CD4-positive, alpha-beta T cell (primary cell): ENCODE results near the gene ABCA5. TPM values are rescaled to one million over a fixed set of nuclear protein-coding genes. Genes with fewer than 3 reads are reported as not detected.

Experiments
- ATAC-seq: fragments of 200-7000 bp; cut with Tn5 transposase; one replicate; pipeline ENCODE4 v1.10.0; 2022; ENCODE audit warnings: mild to moderate bottlenecking; ENCODE audit not compliant: poor library complexity
- CTCF ChIA-PET: fragments of 350-600 bp; sonication (Branson Sonifier 250); formaldehyde crosslinking; loops from one replicate; lab custom pipeline; 2021; ENCODE audit warnings: antibody characterized with exemption, inconsistent platforms; lab: Charles Lee
- POLR2A ChIA-PET: fragments of 350-600 bp; sonication (Branson Sonifier 250); formaldehyde crosslinking; loops from one replicate; lab custom pipeline; 2021; ENCODE audit warnings: antibody characterized with exemption, inconsistent platforms; lab: Charles Lee
- DNase-seq, 14 experiments: peaks; one replicate each; pipeline ENCODE4 v3.0.0-alpha.2; 2013 to 2020; ENCODE audit warnings: mixed read lengths in 2 of 14
- H3K27ac ChIP-seq, 2 donors: one replicate each; pipeline versions ENCODE4 v1.5.1 to v1.7.0; 2013; ENCODE audit warnings: low read length in 2 of 2, low read depth in 1 of 2, mild to moderate bottlenecking in 1 of 2
- H3K27me3 ChIP-seq, 2 experiments: 1 replicate in 1 of 2; 2 replicates in 1 of 2; pipeline versions ENCODE4 v1.6.1 to v1.7.0; 2013; ENCODE audit warnings: low read length in 2 of 2, control low read depth in 1 of 2, mild to moderate bottlenecking in 1 of 2, moderate library complexity in 1 of 2; ENCODE audit not compliant: insufficient read depth in 2 of 2, control insufficient read depth in 1 of 2
- H3K36me3 ChIP-seq: one replicate; pipeline ENCODE4 v1.6.1; 2013; ENCODE audit warnings: low read length, control low read depth; ENCODE audit not compliant: insufficient read depth
- H3K4me1 ChIP-seq: one replicate; pipeline ENCODE4 v1.6.1; 2013; ENCODE audit warnings: low read length, control low read depth; ENCODE audit not compliant: insufficient read depth
- H3K4me3 ChIP-seq: one replicate; pipeline ENCODE4 v1.5.1; 2013; ENCODE audit warnings: mild to moderate bottlenecking, low read length, moderate library complexity
- H3K9me3 ChIP-seq, 2 experiments: 1 replicate in 1 of 2; 2 replicates in 1 of 2; pipeline versions ENCODE4 v1.6.1 to v1.7.0; 2013; ENCODE audit warnings: low read length in 2 of 2, mild to moderate bottlenecking in 2 of 2, control low read depth in 1 of 2, moderate library complexity in 1 of 2; ENCODE audit not compliant: control insufficient read depth in 1 of 2, insufficient read depth in 1 of 2
- H3K27ac Mint-ChIP-seq: one replicate; pipeline ENCODE4 v1.8.0; 2020; ENCODE audit warnings: mixed read lengths
- H3K27me3 Mint-ChIP-seq: one replicate; pipeline ENCODE4 v1.8.0; 2021; ENCODE audit warnings: mixed read lengths
- H3K36me3 Mint-ChIP-seq: one replicate; pipeline ENCODE4 v1.8.0; 2021; ENCODE audit warnings: low read depth, mixed read lengths
- H3K4me1 Mint-ChIP-seq: one replicate; pipeline ENCODE4 v1.8.0; 2021; ENCODE audit warnings: low read depth, mixed read lengths
- H3K4me3 Mint-ChIP-seq: one replicate; pipeline ENCODE4 v1.8.0; 2020; ENCODE audit warnings: mild to moderate bottlenecking, mixed read lengths
- H3K9me3 Mint-ChIP-seq: one replicate; pipeline ENCODE4 v1.8.0; 2020; ENCODE audit warnings: mixed read lengths
- CTCF ChIP-seq: fragments of 200-600 bp; IDR thresholded peaks from one replicate; pipeline ENCODE4 v1.8.0; 2022; ENCODE audit warnings: antibody characterized with exemption, mild to moderate bottlenecking
- intact Hi-C, 2 experiments: fragments of 100-400 bp; cut with DNase I in 1 of 2; cut with micrococcal nuclease in 1 of 2; formaldehyde crosslinking; loops; one replicate each; pipeline versions ENCODE4 v1.15.1 to v1.9.0; 2023 to 2025; cut with DNase I, micrococcal nuclease
- total RNA-seq, 174 experiments: library from RNA in 2 of 174; stranded (reverse) in 2 of 174; gene quantifications; one replicate each; pipeline ENCODE4 v1.2.3 and lab custom pipeline; 2021 to 2026

The ABCA5 gene
- total RNA-seq, 2 experiments from 2014 or later, result 33.4 to 34.9 TPM

- Histone ChIP-seq H3K27me3 (peaks cover 0 to 5% of the 10 kb centered on the region in 2 experiments), H3K4me3 (no peak overlapping the region), H3K36me3 (no peaks in the 10 kb centered on the region), H3K9me3 (no peaks in the 10 kb centered on the region), H3K27ac (no peak overlapping the region), H3K4me1 (no peaks in the 10 kb centered on the region)
- H3K9me3 Mint-ChIP-seq, result no peaks in the 10 kb centered on the region
- intact Hi-C loops, result no loop called here
- H3K27me3 Mint-ChIP-seq, result peaks cover 8% of the 10 kb centered on the region
- no peak overlapping the region for H3K27ac Mint-ChIP-seq
- no peak for TF ChIP-seq CTCF
- ATAC-seq (no peak), DNase-seq (no peak)
- no peaks in the 10 kb centered on the region for H3K4me1 Mint-ChIP-seq
- ChIA-PET CTCF (no interaction called here), POLR2A (no interaction called here)
- no peaks in the 10 kb centered on the region for H3K36me3 Mint-ChIP-seq
- H3K4me3 Mint-ChIP-seq, result no peak overlapping the region
Measured at GRCh38 chr17:69339937-69340336, 13.0 kb upstream of the ABCA5 start.

- H3K36me3 ChIP-seq, result no peaks in the 10 kb centered on the region
- H3K9me3 ChIP-seq, result no peaks in the 10 kb centered on the region
- H3K9me3 Mint-ChIP-seq, result no peaks in the 10 kb centered on the region
- no peak overlapping the region for H3K27ac ChIP-seq
- no peak for ATAC-seq
- H3K27me3 Mint-ChIP-seq, result peaks cover 26% of the 10 kb centered on the region
- H3K27ac Mint-ChIP-seq, result no peak overlapping the region
- TF ChIP-seq CTCF, result no peak
- H3K4me1 Mint-ChIP-seq, result no peaks in the 10 kb centered on the region
- no peaks in the 10 kb centered on the region for H3K36me3 Mint-ChIP-seq
- POLR2A ChIA-PET, result no interaction called here
- CTCF ChIA-PET, result no interaction called here
- H3K4me3 Mint-ChIP-seq, result no peak overlapping the region
- no peak for DNase-seq
- intact Hi-C loops, result no loop called here
- H3K4me3 ChIP-seq, result no peak overlapping the region
- peaks cover 0 to 3% of the 10 kb centered on the region in 2 experiments for H3K27me3 ChIP-seq
- no peaks in the 10 kb centered on the region for H3K4me1 ChIP-seq
Measured at GRCh38 chr17:69336996-69337395, 10.1 kb upstream of the ABCA5 start.

GRCh38 chr17:69336580-69336979 lies 9.6 kb upstream of the ABCA5 start:
- no peak for DNase-seq
- POLR2A ChIA-PET, result no interaction called here
- no peak for ATAC-seq

More at GRCh38 chr17:69336580-69336979, 9.6 kb upstream of the ABCA5 start:
- no peak overlapping the region for H3K27ac ChIP-seq
- H3K9me3 ChIP-seq, result no peaks in the 10 kb centered on the region
- no peaks in the 10 kb centered on the region for H3K36me3 Mint-ChIP-seq
- intact Hi-C loops, result no loop called here
- CTCF ChIA-PET, result no interaction called here
- no peak overlapping the region for H3K27ac Mint-ChIP-seq
- no peaks in the 10 kb centered on the region for H3K36me3 ChIP-seq
- no peak for TF ChIP-seq CTCF
- H3K4me3 ChIP-seq, result no peak overlapping the region
- H3K27me3 ChIP-seq, result peaks cover 0 to 3% of the 10 kb centered on the region in 2 experiments
- no peak overlapping the region for H3K4me3 Mint-ChIP-seq
- peaks cover 29% of the 10 kb centered on the region for H3K27me3 Mint-ChIP-seq
- no peaks in the 10 kb centered on the region for H3K9me3 Mint-ChIP-seq
- H3K4me1 ChIP-seq, result no peaks in the 10 kb centered on the region
- no peaks in the 10 kb centered on the region for H3K4me1 Mint-ChIP-seq
